ENCODE data around the gene ITPR1.

DNA sequence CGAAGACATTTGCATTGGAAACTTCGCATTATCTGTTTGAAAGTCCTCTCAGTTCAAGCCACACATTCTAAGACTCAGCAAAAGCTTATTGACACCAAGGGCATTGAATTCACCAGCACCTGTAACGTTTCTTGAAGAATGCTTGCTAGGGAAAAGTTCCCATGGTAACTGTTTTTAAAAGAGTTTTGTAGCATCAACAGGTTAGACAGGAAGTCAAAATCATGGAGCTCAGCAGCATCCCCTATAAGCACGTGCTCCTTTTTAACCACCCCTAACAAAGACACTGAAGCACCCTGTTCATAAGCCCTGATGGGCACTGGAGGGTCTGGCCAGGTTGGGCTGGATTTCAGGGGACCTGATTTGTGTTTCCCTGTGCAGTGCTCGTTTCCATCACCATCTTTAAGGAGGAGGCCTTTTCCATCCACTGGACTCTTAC lies 256.4 kb downstream of the ITPR1 start:
- TF ChIP-seq CTCF (IDR thresholded peaks at IDR 0.05) = no peak
- TF ChIP-seq POLR2A (IDR thresholded peaks at IDR 0.05) = no peak
